GM18526 (cell line): Measurements from ENCODE around the gene ZNF236.

Experiments
- POLR2A ChIP-seq: IDR thresholded peaks from 3 replicates; pipeline ENCODE4 v1.6.1; 2011; ENCODE audit not compliant: insufficient read length; ENCODE audit errors: extremely low read depth

ZNF236 gene

GRCh38 chr18:76993085-76993382 lies 170.7 kb downstream of the ZNF236 start:
- TF ChIP-seq POLR2A, result no peak

GRCh38 chr18:76993573-76993972 lies 171.2 kb downstream of the ZNF236 start:
- TF ChIP-seq POLR2A, result no peak

DNA sequence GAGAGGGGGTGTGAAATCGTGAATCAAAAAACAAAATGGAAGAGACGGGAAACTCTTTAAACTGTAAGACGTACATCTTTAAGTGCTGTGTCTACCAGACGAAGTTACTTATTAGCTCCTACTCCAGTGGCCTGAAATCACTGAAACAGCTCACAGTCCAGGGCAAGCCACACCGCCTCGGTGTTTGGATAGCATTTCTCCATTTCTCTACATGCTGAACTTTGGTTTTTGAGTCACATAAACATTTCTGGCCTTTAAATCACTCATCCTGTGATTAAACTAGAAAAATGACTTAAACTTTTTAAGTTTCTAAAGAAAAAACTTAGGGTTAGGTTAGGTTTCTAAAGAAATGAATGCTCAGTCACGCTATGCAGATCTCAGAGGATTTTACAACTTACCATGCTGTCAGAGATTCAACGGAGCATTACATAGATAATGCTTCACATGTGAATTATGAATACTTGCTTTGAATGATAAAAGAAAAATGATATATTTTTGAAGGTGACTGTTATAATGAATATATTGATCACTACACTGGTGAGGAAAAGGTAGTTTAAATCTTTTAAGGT lies 171.8 kb downstream of the ZNF236 start:
- no peak for TF ChIP-seq POLR2A

GRCh38 chr18:76995896-76996295 lies 173.5 kb downstream of the ZNF236 start:
- TF ChIP-seq POLR2A, result no peak

DNA sequence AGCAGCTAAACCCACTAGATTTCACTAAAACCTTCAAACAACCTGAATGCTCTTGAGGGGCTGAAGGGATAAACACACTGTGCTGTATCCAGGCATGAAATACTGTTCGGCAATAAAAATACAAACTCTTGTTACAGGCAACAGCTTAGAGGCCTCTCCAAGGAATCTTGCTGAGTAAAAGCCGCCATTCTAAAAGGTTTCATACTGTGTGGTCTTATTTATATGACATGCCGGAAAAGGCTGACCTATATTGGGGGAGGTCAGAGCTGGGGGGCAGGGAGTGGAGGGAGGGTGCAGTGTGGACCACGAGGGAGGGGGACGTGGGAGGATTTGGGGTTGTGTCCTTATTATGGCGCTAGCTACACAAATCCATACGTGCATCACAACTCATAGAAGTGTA lies 174.1 kb downstream of the ZNF236 start:
- TF ChIP-seq POLR2A, result no peak

DNA sequence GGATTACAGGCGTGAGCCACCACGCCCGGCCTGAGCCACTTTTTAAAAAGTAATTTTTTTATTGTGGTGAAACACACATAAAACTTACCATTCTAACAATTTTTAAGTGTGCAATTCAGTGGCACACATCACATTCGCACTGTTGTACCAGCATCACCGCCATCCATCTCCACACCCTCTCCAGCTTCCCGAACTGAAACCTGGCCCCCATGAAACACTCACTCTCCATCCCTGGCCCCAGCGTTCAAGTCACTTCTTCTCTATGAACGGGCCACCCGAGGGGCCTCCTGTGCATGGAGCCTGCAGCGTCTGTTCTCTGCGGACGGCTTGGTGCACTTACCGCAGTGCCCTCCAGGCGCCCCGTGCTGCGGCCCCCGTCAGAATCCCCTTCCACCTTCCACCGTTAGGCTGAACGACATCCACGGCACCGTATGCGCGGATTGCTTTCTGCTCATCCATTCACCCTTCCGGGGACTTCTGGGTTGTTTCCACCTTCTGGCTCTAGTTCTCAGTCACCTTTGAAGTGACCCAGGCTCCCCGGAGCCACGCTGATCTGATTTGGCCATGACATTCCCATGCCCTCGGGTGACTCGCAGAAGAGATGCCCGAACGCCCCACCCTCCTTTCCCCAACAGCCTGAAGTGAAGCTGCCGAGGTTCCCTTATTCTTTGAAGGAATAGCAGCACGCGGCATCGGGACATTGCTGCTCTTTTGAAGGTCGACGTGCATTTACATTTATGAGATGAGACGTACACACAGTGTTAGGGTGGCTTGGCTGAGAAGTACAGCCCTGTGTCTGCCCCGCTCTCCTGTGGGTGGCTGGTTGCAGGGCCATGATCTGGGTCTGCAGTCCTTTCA lies 175.8 kb downstream of the ZNF236 start:
- no peak for TF ChIP-seq POLR2A

GRCh38 chr18:76999077-76999476 lies 176.7 kb downstream of the ZNF236 start:
- TF ChIP-seq POLR2A, result no peak

DNA sequence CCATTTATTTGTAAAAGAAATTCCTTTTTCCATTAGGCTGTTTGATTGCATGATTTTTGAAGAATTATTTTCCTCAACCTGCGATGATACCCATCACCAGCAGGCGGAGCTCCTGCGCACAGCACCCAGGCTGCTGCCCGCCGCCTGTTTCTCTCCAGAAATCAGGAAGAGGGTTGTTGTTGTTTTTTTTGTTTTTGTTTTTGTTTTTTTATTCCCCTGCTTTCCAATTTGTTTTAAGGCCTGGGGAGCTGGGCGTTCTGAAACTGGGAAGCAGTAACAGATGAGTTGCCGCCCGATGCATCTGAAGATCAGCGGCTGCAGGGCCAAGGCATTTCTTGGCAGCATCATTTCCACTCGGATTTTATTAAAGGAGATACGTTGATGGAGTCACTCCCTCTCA lies 178.2 kb downstream of the ZNF236 start:
- no peak for TF ChIP-seq POLR2A

- TF ChIP-seq POLR2A, result no peak
These were observed 178.7 kb downstream of the ZNF236 start for GRCh38 chr18:77001041-77001440.

- no peak for TF ChIP-seq POLR2A
These were observed 179.6 kb downstream of the ZNF236 start for GRCh38 chr18:77001979-77002378.

GRCh38 chr18:77002496-77002895 lies 180.1 kb downstream of the ZNF236 start:
- TF ChIP-seq POLR2A, result no peak

- no peak for TF ChIP-seq POLR2A
These were observed 181.0 kb downstream of the ZNF236 start for GRCh38 chr18:77003316-77003715.

DNA sequence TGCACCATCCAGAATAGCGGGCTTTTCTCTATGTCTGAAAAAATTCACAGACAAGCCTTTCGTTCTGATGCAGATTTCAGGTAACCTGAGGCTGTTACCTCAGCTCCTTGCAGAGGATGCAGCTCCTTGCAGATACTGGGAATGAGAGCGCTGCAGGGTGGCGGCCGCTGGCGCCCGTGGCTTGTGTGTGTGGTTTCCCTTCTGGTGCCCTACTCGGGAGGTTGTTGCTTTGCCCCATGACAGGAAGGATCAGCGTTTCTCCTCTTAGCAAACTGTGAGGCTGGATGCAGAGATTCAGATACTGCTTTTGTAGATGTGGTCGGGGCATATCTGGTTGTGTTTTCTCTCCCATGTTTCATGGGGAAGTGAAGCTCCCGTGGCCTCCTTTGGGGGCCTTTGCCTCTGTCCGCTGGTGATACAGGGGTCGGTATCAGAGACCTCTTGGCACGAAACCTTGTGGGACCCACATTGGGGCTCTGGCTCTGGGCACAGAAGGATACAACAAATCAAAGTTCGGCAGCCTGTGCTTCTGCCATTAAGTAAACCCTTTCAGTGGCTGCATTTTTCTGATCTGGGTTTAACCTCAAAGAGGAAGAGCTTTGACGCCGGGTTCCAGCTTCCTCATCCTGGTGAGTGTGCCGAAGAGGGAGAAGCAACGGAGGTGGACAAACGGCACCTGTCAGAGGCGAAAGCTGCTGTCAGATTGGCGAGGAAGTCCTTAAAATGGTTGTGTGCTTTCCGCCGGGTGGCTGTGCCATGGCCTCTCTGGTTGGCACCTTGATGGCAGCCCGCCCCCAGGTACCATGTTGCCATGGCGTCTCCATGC lies 182.4 kb downstream of the ZNF236 start:
- no peak for TF ChIP-seq POLR2A

DNA sequence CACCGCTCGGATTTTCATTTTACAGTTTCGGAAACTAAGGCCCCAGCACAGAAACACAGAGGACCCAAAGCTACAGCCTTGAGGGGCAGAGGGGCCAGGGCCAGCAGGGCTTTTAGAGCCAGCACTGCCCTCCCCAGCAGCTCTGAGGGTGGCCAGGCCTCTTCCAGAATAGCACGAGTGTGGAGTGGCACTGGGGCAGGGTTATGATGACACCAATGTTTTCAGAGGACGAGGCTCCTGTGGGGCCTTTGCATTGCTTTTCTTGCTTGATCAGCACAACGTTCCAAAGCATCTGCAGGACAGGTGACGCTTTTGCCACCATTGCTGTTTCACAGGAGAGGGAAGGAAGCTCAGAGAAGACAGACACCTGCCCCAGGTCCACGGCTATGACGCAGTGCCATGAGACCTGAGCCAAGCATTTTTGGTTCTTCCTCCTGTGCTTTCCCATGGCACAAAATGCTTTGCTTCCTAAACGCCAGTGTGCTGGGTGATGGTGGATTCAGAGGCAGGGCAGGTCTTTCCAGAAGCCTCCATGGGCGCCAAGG lies 183.4 kb downstream of the ZNF236 start:
- TF ChIP-seq POLR2A, result no peak

GRCh38 chr18:77006305-77007175 lies 184.2 kb downstream of the ZNF236 start:
- no peak for TF ChIP-seq POLR2A

- no peak for TF ChIP-seq POLR2A
These were observed 184.9 kb downstream of the ZNF236 start for GRCh38 chr18:77007251-77007650.
